HG03520 (cell line): ENCODE results near the gene ADAM12.
A peak's percentile ranks its signal among the peaks of the same experiment; 100 is the strongest.

ENCODE experiments used
- ATAC-seq: cut with Tn5 transposase; IDR thresholded peaks from one replicate; pipeline ENCODE4 v1.9.1; 2021; ENCODE audit warnings: mild to moderate bottlenecking, moderate library complexity; ENCODE audit not compliant: unreplicated experiment

The ADAM12 gene

DNA sequence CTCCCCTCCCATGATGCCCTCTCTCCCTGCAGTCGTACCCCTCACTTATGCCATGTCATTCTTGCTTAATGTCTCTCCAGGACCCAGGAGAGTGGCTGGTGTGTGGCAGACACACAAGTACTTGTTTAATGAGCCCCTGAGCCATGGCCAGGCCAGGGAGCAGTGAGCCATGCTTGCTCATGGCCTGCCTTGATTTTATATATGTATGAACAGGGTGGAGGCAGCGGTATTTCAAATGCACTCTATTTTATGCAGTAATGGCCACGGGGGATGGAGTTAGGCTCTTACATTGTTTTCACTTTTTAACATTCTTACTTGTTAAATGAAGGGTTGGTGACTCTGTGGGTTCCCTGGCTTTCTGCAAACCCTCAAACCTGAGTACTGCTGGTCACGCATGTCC is 347.2 kb downstream of the ADAM12 start:
- no peak for ATAC-seq

DNA sequence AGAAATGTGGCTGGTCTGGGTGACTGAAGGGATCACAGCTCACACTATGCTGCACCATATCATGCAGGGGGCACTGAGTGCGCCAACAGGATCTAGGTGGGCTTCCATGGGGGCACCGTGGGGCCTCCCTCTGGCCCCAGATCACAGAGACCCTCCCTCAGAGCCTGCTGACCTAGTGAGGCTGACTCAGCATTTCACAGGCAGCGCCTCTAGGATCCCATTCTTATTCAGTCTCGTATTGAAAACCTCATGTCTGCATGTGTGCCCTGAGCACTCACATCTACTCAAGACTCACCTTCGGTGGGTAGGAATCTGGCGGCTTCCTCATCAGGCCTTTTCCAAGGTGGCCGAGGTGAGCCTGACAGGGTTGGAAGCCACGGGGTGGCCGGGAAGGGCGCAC is 350.3 kb downstream of the ADAM12 start:
- ATAC-seq = no peak

DNA sequence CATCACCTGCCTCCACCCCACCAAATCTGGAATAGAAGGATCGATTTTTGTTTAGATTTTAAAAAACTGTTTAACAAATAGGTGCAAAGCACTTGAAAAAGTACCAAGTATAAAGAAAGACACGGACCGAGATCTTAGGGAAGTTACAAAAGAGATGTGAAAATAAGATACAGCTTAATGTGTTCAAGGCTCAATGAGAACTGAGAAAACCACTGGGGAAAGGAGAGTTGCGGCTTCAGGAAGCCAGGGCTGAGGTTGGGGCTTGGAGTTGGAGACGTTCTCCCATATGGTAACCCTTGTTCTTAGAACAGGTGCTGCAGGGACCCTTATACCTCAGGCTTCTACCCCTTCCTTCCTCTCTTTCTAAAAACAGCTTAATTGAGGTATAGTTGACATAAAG is 351.8 kb downstream of the ADAM12 start:
- ATAC-seq = no peak

DNA sequence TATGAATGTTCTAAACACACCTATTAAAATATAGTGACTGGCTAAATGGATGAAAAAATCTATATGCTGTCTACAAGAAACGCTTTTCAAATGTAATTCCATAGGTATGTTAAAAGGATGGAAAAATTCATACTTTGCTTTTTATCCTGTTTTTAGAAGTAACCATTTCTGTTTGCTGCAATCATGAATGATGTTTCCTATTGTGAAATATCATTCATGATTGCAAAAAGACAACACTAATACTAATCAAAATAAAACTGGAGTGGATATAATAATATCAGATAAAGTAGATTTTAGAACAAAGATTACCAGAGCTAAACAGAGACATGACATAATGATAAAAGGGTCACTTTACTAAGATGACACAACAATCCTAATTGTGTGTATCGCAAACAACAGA is 353.7 kb downstream of the ADAM12 start:
- no peak for ATAC-seq

DNA sequence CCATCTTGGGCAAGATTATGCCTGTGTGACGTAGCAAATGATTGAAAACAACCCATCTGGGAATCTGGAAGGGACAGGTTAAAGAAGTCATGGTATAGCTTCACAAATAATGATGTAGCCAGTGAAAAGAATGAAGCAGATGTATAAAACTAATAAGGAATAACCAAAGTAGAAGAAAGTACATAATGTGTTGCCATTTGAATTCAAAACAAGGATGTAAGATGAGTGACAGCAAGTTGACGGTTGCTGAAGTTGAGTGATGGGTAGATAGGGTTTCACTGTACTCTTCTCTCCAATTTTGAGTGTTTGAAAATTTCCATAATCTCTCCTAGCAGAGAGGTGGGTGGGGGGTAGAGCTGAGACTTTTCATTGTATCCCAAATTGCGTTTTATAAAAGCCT is 358.3 kb downstream of the ADAM12 start:
- no peak for ATAC-seq

DNA sequence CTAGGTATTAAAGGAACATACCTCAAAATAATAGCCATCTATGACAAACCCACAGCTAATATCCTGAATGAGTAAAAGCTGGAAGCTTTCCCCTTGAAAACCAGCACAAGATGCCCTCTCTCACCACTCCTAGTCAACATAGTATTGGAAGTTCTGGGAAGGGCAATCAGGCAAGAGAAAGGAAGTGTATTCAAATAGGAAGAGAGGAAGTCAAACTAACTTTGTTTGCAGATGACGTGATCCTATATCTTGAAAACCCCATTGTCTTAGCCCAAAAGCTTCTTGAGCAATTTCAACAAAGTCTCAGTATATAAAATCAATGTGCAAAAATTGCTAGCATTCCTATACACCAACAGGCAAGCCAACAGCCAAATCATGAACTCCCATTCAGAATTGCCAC is 360.6 kb downstream of the ADAM12 start:
- no peak for ATAC-seq

DNA sequence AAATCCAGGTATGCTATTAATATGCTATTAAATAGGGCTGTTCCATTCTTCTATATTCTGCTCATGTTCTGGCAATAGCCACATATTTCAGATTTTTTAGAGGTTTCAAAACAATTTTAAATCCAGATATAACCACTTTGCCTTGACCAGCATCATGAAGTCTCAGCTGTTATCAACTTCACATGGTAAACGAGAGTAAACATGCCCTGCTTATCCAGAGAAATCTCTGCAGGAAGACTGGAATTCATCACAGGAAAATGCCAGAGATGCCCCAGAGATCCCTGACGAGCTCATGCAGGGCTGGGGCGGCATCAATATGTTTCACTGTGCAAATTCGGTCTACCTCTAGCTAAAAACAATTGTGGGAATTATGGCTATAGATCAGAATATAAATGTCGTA is 365.4 kb downstream of the ADAM12 start:
- ATAC-seq = no peak

DNA sequence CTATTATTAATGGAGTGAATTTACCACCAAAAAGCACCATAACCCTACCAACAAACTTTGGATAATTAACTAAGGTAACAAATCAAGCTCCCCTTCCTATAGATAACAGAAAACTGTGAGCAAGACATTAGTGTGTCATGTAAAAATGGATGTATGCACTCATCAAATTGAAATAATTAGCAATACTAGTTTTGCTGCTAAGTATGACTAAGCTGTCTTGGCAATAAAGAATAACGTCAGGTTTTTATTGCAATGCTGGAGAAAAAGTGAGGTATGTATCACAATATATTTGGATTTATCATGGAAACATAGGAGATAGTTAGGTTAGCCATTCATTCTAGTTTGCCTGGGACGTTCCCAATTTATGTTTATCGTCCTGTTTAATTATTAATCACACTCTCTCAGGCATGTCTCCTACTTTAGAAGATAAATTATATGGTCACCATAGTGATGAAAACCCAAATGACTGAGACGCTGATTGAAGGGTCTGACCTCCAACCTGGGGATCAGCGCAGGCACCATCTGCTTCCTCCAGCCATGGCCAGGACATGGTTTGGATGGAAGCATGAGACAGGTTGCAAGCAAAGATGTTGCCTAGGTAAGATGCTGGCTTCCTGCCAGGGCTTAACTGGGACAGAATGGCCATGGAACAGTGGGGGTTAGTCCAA is 366.3 kb downstream of the ADAM12 start:
- no peak for ATAC-seq

DNA sequence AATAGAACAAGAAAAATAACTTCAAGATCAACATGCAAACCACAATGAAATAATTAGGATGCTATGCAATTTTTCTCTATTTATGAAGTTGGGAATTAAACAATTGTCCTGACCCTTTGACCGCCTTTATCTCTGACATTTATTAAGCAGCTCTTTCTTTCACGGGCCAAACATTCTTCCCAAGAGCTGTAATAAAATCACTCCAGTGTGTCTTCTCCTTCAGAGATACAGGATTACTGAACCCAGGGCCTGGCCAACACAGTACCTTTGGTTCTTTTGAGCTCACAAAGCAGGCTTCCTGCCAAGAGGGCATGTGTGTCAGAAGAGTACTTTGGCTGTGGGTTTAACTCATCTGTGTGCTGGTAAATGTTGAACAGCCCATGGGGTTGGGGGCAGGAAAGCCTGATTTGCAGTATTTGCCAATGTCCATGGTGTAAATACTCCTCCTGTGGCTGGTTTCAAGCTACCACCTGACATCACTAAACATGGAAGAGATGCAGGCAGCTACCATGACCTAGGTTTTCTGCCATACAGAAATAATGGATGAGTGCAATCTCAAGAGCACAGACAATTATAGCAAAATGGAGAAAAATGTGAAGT is 370.2 kb downstream of the ADAM12 start:
- ATAC-seq = no peak

DNA sequence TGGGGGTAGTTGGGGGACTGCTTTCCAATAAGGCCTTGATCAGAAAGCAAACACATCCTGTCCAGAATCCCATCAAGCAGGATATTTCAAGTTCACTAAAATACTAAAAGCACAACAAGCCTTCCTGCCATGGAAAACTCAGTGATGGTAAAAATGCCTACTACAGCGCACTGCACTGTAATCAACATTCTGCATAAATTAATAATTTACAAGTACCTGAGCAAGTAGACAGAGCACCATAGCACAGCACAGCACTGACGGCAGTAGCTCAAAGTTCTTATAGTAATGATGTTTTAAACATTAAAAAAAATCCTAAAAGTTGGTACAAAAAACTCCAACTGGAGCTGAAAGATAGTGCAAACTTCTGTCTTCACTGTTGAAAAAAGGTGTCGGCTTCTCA is 371.4 kb downstream of the ADAM12 start:
- no peak for ATAC-seq

DNA sequence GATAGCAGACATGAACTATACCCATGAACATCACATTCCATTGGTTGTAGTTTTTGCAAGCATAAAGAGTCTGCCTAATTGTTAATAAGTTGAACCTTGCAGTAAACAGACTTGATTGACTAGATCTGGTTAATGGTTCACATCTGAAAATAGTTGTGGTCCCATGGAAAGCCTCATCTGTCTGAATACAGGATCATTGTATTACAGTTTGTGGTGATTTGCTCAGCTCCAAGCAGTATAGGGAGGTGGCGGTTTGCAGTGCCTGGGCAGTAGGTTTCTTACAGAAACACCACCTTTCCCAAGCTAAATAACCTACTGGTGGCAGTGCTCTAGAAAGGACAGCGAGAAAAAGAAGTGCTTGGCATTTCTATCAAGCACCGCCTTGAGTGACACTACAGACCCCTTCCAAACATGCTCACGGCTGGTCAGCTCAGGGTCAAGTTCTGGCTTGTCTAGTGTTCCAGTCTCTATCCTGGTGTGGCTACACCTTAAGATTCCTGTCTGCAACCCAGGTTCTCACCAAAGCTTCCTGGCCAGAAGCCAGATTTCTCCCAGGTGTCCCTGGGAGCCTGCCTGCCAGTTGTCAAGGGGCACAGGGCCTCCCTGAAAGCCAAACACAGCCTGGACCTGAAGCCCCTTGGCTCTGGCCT is 372.0 kb downstream of the ADAM12 start:
- no peak for ATAC-seq

DNA sequence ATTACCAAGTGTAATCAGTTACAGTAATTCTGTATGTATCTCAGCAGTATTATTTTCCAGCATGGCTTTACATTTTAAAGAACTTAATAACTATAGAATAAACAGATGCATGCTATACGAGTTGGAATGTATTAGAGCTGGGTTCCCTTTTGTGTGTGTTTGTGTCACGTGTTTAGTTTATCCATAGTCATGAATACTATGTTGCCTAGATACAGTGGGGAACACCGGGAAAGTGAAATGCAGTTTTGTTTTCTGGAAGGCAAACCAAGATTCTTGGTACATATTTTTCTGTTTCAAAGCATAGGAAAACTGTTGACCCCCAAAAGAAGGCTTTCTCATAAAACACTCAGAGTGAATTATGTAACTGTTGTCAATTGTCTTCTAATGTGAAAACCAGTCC is 372.9 kb downstream of the ADAM12 start:
- no peak for ATAC-seq

DNA sequence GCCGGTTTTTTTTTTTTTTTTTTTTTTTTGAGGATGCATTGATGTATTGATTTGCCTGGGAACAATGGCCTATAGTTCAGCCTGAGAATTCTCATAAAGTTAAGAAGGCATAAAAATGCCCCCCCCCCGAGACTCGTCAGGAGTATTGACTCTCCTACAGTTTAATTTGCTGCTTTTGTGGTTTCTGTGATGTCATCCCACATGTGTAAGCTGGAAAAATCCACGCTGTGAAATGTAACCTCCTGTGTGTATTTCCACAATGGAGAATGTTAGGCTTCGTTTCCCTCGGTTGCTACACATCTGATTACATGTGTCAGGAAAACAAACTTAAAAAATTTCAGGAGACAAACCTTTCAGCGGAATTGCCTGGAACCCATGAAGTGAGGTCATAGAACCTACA is 374.0 kb downstream of the ADAM12 start:
- ATAC-seq = no peak

DNA sequence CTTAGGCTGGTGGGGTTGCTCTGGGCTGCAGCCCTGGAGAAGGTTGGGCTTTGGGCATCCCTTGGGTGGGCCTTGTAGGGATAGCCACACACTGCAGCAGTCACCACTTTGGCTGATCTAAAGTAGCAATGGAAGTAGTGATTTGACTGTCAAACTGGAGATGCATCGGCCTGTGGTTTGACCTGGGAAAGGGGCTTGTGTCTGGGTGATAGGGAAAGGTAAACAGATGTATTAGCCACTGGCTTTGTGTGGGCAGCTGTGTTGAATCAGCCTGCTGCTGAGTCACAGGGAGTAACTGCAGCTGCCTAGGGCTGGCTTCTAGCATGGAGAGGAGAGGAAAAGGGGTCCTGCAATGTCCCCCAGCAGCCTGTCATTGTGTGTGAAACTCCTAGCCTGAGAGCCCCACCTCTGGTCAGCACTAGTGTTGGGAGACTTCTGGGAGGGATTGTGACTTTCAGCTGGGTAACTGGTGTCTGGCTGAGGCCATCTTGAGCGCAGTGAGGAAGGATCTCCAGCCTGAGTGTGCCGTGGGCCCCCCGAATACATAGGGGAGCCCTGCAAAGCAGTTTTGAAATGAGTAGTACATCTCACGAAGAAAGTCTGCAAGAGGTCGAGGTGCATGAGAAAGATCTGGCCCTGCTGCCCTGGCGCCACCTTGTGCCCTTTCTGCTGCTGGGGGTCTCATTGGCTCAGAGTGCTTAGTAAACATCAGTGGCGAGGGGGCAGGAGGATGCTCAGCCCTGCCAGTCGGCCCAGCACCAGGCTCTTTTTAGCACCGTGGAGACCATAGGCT is 374.6 kb downstream of the ADAM12 start:
- ATAC-seq = peak; percentile 75

DNA sequence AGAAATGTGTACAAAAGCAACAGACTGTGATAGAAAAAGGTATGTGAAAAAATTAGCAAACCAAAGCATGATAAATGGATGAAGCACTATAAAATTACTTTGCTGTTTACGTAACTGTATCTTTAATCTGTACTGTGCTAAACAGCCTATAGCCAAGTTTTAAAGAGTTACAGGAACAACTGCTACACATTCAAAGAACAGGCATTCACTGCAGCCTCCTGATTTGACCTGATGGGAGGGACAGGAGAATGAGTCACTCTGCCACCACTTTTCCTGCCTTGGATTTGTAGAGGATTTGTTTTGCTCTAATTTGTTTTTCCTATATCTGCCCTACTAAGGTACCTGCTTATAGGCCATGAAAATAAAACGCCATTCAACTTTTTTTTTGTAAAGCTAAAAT is 375.8 kb downstream of the ADAM12 start:
- no peak for ATAC-seq

DNA sequence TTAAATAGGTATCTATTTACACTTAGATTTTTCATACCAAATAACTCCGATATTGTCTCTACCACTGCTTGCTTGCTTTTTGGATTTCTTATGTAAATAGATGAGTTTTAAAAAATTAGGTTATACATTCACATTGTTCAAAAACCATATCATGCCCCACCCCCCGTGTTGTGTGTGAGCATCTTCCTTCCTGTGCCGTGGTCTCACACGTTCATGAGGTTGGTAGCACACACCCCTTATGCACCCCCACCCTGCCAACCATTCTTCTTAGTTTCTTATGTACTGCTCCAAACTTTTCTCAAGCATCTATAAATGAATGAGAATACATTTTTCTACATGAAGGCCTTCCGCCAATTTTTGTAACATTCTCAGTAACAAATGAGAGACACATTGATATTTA is 376.3 kb downstream of the ADAM12 start:
- ATAC-seq = no peak

DNA sequence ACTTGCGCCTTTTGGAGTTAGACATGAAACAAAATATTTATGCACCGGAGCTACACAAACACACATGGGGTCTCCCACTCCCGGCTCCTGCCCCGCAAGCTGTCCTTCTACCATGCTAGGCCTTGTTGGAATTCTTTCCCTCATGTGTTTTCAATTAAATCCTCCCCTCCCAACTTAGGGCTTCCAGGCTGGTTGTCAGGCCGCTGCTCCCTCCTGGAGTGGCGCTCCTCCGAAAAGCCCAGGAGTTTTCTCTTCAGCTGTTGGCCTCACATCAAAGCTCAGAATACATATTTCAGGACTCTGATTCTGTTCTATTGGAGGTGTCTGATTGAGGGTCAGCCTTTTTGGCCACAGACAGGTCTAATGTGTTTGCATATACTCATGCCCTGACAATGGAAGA is 378.6 kb downstream of the ADAM12 start:
- no peak for ATAC-seq

DNA sequence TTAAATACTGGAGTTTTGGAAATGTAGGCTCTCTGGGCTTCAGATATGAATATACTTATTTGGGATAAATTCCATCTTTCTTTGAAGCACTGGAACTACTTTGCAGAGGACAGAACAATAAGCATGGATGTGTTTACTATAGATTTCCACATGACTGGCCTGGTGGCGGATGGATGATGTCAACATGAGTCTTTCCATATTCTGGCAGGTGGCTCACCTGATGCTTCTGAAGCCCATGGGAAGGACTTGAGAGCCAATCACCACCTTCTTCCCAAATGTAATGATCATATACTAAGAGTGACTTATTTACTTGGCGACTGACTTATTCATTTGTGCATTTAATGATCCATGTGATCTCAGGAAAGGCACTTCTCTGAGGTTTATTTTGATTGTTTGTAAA is 381.4 kb downstream of the ADAM12 start:
- no peak for ATAC-seq

DNA sequence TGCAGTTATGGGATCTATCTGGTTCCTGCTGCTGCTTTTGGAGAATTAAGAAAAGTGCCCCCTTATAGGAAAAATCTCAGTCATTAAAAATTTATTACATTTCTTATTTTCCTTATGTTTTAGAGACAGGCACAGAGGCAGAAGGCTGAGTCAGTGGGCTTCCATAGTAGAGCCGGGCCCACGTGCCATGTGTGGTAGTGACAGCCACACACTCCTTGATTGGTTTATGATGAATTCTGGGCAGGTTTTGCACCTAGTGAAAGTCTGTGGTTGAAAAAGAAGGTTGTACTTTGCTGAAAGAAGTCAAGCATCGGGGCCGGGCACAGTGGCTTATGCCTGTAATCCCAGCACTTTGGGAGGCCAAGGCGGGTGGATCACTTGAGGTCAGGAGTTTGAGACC is 382.0 kb downstream of the ADAM12 start:
- no peak for ATAC-seq

DNA sequence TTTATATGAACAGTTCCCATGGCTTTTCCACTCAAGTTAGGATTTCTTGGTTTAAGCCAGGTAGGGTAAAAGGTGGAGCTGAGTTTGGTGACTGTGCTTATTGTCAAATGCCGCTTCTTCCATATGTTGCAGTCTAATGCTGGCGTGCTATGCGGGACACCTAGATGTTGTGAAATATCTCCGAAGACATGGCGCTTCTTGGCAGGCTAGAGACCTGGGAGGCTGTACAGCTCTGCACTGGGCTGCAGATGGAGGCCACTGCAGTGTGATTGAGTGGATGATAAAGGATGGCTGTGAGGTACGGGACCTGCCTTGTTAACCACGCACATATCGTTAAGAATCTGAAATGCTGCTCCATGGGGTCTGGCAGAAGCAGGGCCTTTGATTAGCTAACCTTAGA is 383.5 kb downstream of the ADAM12 start:
- no peak for ATAC-seq

DNA sequence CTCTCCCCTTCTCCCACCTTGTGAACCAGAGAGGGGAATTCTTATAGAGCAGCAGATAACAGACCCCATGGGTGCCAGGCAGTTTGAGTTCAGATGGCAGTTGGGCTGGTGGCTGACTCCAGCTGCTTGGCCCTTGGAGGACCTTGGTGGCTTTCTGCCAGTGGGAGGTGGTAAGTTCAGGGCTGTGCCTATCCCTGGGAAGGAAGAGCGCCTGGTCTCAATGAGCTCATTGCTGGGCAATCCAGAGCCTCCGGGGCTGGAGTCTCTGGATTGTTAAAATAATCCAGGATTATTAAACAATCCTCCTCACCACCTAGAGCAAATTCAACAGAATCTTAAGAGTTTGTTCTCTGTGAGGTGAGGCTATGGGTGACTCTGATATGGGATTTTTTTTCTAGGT is 386.7 kb downstream of the ADAM12 start:
- no peak for ATAC-seq

DNA sequence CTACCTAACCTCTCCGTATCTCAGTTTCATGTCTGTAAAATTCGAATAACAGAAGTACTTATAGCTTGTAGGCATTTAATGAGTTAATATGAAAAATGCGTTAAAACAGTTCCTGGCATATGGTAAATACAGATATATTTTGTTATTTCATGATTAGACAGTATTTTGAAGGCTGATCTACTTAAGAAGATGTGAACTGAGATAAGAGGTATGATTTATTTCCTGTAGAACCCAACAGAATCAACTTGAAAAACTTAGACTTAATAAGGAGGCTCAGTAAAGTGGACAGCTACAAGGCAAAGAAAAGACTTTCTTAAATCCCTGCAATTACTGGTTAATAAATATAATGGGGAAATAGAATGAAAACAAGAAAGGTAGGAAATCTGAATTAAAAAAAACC is 388.6 kb downstream of the ADAM12 start:
- ATAC-seq = no peak
